LNCaP clone FGC (cell line): ENCODE results near the gene COQ8B.

ENCODE experiments used
- DNase-seq: peaks from one replicate; pipeline ENCODE4 v3.0.0-alpha.2; 2011; ENCODE audit warnings: low read depth
- H3K4me3 ChIP-seq: 2 replicates; pipeline ENCODE4 v1.5.1; 2011; ENCODE audit warnings: mild to moderate bottlenecking, low read depth, low read length, control low read depth
- CTCF ChIP-seq: IDR thresholded peaks from 2 replicates; pipeline ENCODE4 v1.5.1; 2012; ENCODE audit warnings: mild to moderate bottlenecking; ENCODE audit not compliant: control insufficient read depth, insufficient read depth; ENCODE audit errors: extremely low read depth

The COQ8B gene

GRCh38 chr19:40756502-40757110 lies 39.9 kb upstream of the COQ8B start:
- TF ChIP-seq CTCF: no peak
- no peak for DNase-seq
- no peak overlapping the region for H3K4me3 ChIP-seq

GRCh38 chr19:40755791-40756190 lies 39.1 kb upstream of the COQ8B start:
- no peak overlapping the region for H3K4me3 ChIP-seq
- no peak for DNase-seq
- no peak for TF ChIP-seq CTCF

GRCh38 chr19:40755248-40755624 lies 38.5 kb upstream of the COQ8B start:
- H3K4me3 ChIP-seq: no peak overlapping the region
- DNase-seq: no peak
- no peak for TF ChIP-seq CTCF

- no peak for TF ChIP-seq CTCF
- H3K4me3 ChIP-seq: no peak overlapping the region
- DNase-seq: no peak
Observed at GRCh38 chr19:40754611-40755247, 38.0 kb upstream of the COQ8B start.

GRCh38 chr19:40752257-40752781 lies 35.6 kb upstream of the COQ8B start:
- no peak for TF ChIP-seq CTCF
- no peak for DNase-seq
- peak overlapping the region; percentile 83 for H3K4me3 ChIP-seq

- DNase-seq: peak; percentile 85
- H3K4me3 ChIP-seq: peak within 1 kb of the TSS; percentile 83
- TF ChIP-seq CTCF: no peak
Observed at GRCh38 chr19:40750874-40751537, 34.3 kb upstream of the COQ8B start, which contains the start of gene SNRPA. TSS of gene SNRPA (plus strand) at chr19:40751203. CDS start at chr19:40751409, 206 bp downstream.
